GM23338 (cell line): ENCODE data around the gene ZNF595.
"Not testable (repeated sequence)": the region's sequence is repeated elsewhere in the genome, so short reads cannot be mapped to it uniquely, and the experiment has no call there.

Experiments
- CREB1 ChIP-seq: fragments of 250-450 bp; sonication (Bioruptor Pico); IDR thresholded peaks from 2 replicates; pipeline ENCODE4 v1.5.0; 2020; ENCODE audit warnings: low read depth, mild to moderate bottlenecking, moderate library complexity
- EZH2 ChIP-seq: fragments of 200-600 bp; sonication (generic); IDR thresholded peaks from one replicate; pipeline ENCODE4 v1.8.0; 2017; ENCODE audit warnings: antibody characterized with exemption, mild to moderate bottlenecking, low read depth; ENCODE audit not compliant: unreplicated experiment
- EZH2phosphoT487 ChIP-seq: fragments of 200-600 bp; sonication (generic); IDR thresholded peaks from one replicate; pipeline ENCODE4 v1.8.1; 2018; ENCODE audit warnings: antibody characterized with exemption; ENCODE audit not compliant: unreplicated experiment
- JUNB ChIP-seq: IDR thresholded peaks from one replicate; pipeline ENCODE4 v1.6.1; 2016; ENCODE audit warnings: antibody characterized with exemption; ENCODE audit not compliant: unreplicated experiment
- POLR2AphosphoS5 ChIP-seq: IDR thresholded peaks from 2 replicates; pipeline ENCODE4 v1.6.1; 2016; ENCODE audit warnings: antibody characterized with exemption, low read depth
- STAT1 ChIP-seq: IDR thresholded peaks from one replicate; pipeline ENCODE4 v1.6.1; 2016; ENCODE audit warnings: antibody characterized with exemption; ENCODE audit not compliant: unreplicated experiment
- ZNF331 ChIP-seq: fragments of 250-450 bp; sonication (Bioruptor Pico); IDR thresholded peaks from 2 replicates; pipeline ENCODE4 v1.5.0; 2020; ENCODE audit warnings: low read depth, mild to moderate bottlenecking, moderate library complexity
- TF ChIP-seq, protein P1 (sequence below), 2 experiments: fragments of 200-600 bp in 1 of 2; sonication (generic) in 1 of 2; conservative IDR thresholded peaks; 2 replicates each; pipeline versions ENCODE4 v1.5.1 to v1.6.1; 2016 to 2017; ENCODE audit warnings: antibody characterized with exemption in 2 of 2, low read depth in 2 of 2, mild to moderate bottlenecking in 2 of 2, moderate library complexity in 1 of 2
- TF ChIP-seq, protein P2 (sequence below): IDR thresholded peaks from one replicate; pipeline ENCODE4 v1.6.1; 2018; ENCODE audit warnings: antibody characterized with exemption; ENCODE audit not compliant: unreplicated experiment
- TF ChIP-seq, protein P3 (sequence below): IDR thresholded peaks from 2 replicates; pipeline ENCODE4 v1.6.1; 2016; ENCODE audit warnings: antibody characterized with exemption

DNA sequence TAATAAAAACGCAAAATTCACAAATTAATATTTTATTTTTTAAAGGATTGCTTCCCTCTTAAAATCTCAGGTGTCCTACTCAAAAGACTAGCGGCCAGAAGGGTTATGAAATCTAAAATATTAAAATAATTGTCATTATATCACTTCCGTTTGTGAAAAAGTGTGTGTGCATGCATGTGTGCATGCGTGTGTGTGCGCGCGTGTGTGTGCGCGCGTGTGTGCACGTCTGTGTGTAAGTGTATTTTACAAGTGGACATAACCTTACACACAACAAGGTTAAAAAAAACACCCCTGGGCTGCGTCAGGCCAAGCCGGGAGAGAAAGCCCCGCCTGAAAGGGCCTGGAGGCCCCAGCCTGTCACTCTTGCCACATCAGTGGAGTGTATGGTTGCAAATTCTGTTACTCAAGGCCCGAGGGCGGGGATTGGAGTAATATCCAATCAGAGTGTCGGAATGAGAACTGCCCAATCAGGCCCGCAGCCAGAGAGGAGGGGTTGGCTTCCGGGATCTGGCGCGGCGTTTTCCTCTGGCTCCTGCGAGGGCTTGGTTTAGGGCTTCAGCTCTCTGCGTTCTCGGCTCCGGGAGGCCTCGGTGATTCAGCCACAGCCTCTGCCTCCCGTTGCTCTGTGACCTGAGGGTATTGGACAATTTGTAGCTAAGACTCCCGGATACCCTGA, at the start of gene ZNF595:
- not testable (repeated sequence) for TF ChIP-seq JUNB; STAT1; EZH2; EZH2phosphoT487; ZNF331; CREB1 (CRISPR knock-in tag)
- TF ChIP-seq, protein P1, sequence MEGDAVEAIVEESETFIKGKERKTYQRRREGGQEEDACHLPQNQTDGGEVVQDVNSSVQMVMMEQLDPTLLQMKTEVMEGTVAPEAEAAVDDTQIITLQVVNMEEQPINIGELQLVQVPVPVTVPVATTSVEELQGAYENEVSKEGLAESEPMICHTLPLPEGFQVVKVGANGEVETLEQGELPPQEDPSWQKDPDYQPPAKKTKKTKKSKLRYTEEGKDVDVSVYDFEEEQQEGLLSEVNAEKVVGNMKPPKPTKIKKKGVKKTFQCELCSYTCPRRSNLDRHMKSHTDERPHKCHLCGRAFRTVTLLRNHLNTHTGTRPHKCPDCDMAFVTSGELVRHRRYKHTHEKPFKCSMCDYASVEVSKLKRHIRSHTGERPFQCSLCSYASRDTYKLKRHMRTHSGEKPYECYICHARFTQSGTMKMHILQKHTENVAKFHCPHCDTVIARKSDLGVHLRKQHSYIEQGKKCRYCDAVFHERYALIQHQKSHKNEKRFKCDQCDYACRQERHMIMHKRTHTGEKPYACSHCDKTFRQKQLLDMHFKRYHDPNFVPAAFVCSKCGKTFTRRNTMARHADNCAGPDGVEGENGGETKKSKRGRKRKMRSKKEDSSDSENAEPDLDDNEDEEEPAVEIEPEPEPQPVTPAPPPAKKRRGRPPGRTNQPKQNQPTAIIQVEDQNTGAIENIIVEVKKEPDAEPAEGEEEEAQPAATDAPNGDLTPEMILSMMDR (conservative IDR thresholded peaks at IDR 0.05; ENCODE audit: low read depth in 2 of 2): not testable (repeated sequence)
- TF ChIP-seq POLR2AphosphoS5: peak; percentile 63
- TF ChIP-seq, protein P2, sequence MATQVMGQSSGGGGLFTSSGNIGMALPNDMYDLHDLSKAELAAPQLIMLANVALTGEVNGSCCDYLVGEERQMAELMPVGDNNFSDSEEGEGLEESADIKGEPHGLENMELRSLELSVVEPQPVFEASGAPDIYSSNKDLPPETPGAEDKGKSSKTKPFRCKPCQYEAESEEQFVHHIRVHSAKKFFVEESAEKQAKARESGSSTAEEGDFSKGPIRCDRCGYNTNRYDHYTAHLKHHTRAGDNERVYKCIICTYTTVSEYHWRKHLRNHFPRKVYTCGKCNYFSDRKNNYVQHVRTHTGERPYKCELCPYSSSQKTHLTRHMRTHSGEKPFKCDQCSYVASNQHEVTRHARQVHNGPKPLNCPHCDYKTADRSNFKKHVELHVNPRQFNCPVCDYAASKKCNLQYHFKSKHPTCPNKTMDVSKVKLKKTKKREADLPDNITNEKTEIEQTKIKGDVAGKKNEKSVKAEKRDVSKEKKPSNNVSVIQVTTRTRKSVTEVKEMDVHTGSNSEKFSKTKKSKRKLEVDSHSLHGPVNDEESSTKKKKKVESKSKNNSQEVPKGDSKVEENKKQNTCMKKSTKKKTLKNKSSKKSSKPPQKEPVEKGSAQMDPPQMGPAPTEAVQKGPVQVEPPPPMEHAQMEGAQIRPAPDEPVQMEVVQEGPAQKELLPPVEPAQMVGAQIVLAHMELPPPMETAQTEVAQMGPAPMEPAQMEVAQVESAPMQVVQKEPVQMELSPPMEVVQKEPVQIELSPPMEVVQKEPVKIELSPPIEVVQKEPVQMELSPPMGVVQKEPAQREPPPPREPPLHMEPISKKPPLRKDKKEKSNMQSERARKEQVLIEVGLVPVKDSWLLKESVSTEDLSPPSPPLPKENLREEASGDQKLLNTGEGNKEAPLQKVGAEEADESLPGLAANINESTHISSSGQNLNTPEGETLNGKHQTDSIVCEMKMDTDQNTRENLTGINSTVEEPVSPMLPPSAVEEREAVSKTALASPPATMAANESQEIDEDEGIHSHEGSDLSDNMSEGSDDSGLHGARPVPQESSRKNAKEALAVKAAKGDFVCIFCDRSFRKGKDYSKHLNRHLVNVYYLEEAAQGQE: not testable (repeated sequence)
- TF ChIP-seq, protein P3, sequence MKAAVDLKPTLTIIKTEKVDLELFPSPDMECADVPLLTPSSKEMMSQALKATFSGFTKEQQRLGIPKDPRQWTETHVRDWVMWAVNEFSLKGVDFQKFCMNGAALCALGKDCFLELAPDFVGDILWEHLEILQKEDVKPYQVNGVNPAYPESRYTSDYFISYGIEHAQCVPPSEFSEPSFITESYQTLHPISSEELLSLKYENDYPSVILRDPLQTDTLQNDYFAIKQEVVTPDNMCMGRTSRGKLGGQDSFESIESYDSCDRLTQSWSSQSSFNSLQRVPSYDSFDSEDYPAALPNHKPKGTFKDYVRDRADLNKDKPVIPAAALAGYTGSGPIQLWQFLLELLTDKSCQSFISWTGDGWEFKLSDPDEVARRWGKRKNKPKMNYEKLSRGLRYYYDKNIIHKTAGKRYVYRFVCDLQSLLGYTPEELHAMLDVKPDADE: not testable (repeated sequence)
